Tibial artery (tissue), 4 donors: ENCODE measurements around the gene SNX30.

Source experiments
- DNase-seq, 2 donors: peaks; one replicate each; pipeline ENCODE4 v3.0.0-alpha.2; 2019
- H3K27ac ChIP-seq, 2 donors: fragments of 200-600 bp; sonication (generic) in 1 of 2; 1 replicate in 1 of 2; 2 replicates in 1 of 2; pipeline ENCODE4 v1.5.1; 2018 to 2019; ENCODE audit warnings: mild to moderate bottlenecking in 1 of 2
- H3K27me3 ChIP-seq, 2 donors: fragments of 200-600 bp; sonication (generic) in 1 of 2; one replicate each; pipeline versions ENCODE4 v1.5.1 to v1.6.0; 2016 to 2019
- H3K36me3 ChIP-seq, 3 donors: fragments of 200-600 bp; sonication (generic) in 2 of 3; one replicate each; pipeline ENCODE4 v1.5.1; 2016 to 2019; ENCODE audit warnings: mild to moderate bottlenecking in 2 of 3
- H3K4me1 ChIP-seq, 4 donors: fragments of 200-600 bp; sonication (generic) in 2 of 4; 1 replicate in 3 of 4; 2 replicates in 1 of 4; pipeline ENCODE4 v1.5.1; 2016 to 2019
- H3K4me3 ChIP-seq, 2 donors: fragments of 200-600 bp; sonication (generic) in 1 of 2; 1 replicate in 1 of 2; 2 replicates in 1 of 2; pipeline ENCODE4 v1.5.1; 2018 to 2019; ENCODE audit warnings: mild to moderate bottlenecking in 2 of 2
- H3K9me3 ChIP-seq, 3 donors: fragments of 200-600 bp; sonication (generic) in 1 of 3; one replicate each; pipeline ENCODE4 v1.5.1; 2016 to 2019
- CTCF ChIP-seq, 2 experiments: fragments of 200-600 bp in 1 of 2; fragments of 450-650 bp in 1 of 2; IDR thresholded peaks; one replicate each; pipeline ENCODE4 v1.5.1; 2017 to 2019; ENCODE audit warnings: antibody characterized with exemption in 2 of 2, mild to moderate bottlenecking in 1 of 2, moderate library complexity in 1 of 2
- intact Hi-C: fragments of 100-400 bp; cut with DNase I; formaldehyde crosslinking; loops from one replicate; pipeline ENCODE4 v1.15.0; 2023; ENCODE audit warnings: low total_unique reads

The SNX30 gene

GRCh38 chr9:112917047-112917986 is 166.8 kb downstream of the SNX30 start:
- no peak for TF ChIP-seq CTCF (IDR thresholded peaks at IDR 0.05)
- no peaks in the 10 kb centered on the region for H3K36me3 ChIP-seq

GRCh38 chr9:112917987-112918362 is 167.4 kb downstream of the SNX30 start:
- H3K4me1 ChIP-seq = no peaks in the 10 kb centered on the region
- no peaks in the 10 kb centered on the region for H3K9me3 ChIP-seq
- H3K36me3 ChIP-seq = no peaks in the 10 kb centered on the region
- intact Hi-C loops = no loop called here
- H3K27me3 ChIP-seq = no peaks in the 10 kb centered on the region
- no peak for DNase-seq
- no peak overlapping the region for H3K4me3 ChIP-seq
- no peak overlapping the region for H3K27ac ChIP-seq
- no peak for TF ChIP-seq CTCF (IDR thresholded peaks at IDR 0.05)

More at GRCh38 chr9:112917047-112917986, 166.8 kb downstream of the SNX30 start:
- DNase-seq = no peak
- H3K9me3 ChIP-seq = no peaks in the 10 kb centered on the region
- H3K4me1 ChIP-seq = no peaks in the 10 kb centered on the region
- intact Hi-C loops = no loop called here
- H3K27ac ChIP-seq = no peak overlapping the region
- H3K27me3 ChIP-seq = no peaks in the 10 kb centered on the region
- H3K4me3 ChIP-seq = no peak overlapping the region

GRCh38 chr9:112921549-112921948 is 171.0 kb downstream of the SNX30 start:
- no peaks in the 10 kb centered on the region for H3K36me3 ChIP-seq
- no peaks in the 10 kb centered on the region for H3K27me3 ChIP-seq
- peak; percentile 37 to 43 for TF ChIP-seq CTCF (IDR thresholded peaks at IDR 0.05)
- no peak for DNase-seq
- no peak overlapping the region for H3K4me3 ChIP-seq
- intact Hi-C loops = no loop called here
- H3K4me1 ChIP-seq = no peaks in the 10 kb centered on the region
- H3K27ac ChIP-seq = no peak overlapping the region
- no peaks in the 10 kb centered on the region for H3K9me3 ChIP-seq
